Mesenchymal stem cell (in vitro differentiated cells and primary cell): ENCODE measurements around the gene PPFIA4.

ENCODE experiments used
- DNase-seq: peaks from one replicate; pipeline ENCODE4 v3.0.0-alpha.2; 2013
- H2AFZ ChIP-seq: one replicate; pipeline ENCODE4 v1.6.1; 2013; ENCODE audit warnings: low read depth, mild to moderate bottlenecking, control low read depth, inconsistent platforms, low read length, moderate library complexity
- H2AK5ac ChIP-seq: 2 replicates; pipeline ENCODE4 v1.6.1; 2013; ENCODE audit warnings: low read length, moderate library complexity, mild to moderate bottlenecking, inconsistent platforms; ENCODE audit not compliant: severe bottlenecking
- H2BK120ac ChIP-seq: one replicate; pipeline ENCODE4 v1.6.1; 2013; ENCODE audit warnings: low read depth, mild to moderate bottlenecking, inconsistent platforms, low read length, moderate library complexity
- H2BK12ac ChIP-seq, 2 experiments: one replicate each; pipeline ENCODE4 v1.6.1; 2013; ENCODE audit warnings: inconsistent platforms in 2 of 2, low read length in 2 of 2, mild to moderate bottlenecking in 2 of 2, moderate library complexity in 2 of 2, control low read depth in 1 of 2
- H2BK15ac ChIP-seq: one replicate; pipeline ENCODE4 v1.6.1; 2013; ENCODE audit warnings: mild to moderate bottlenecking, low read depth, inconsistent platforms; ENCODE audit not compliant: poor library complexity, severe bottlenecking
- H2BK5ac ChIP-seq: 2 replicates; pipeline ENCODE4 v1.6.1; 2013; ENCODE audit warnings: low read depth, mild to moderate bottlenecking, low read length, control low read depth, inconsistent platforms; ENCODE audit not compliant: poor library complexity, severe bottlenecking
- H3K14ac ChIP-seq, 2 experiments: one replicate each; pipeline ENCODE4 v1.6.1; 2013; ENCODE audit warnings: inconsistent platforms in 2 of 2, low read length in 2 of 2, control low read depth in 1 of 2, mild to moderate bottlenecking in 1 of 2, moderate library complexity in 1 of 2
- H3K18ac ChIP-seq, 2 experiments: one replicate each; pipeline ENCODE4 v1.6.1; 2013; ENCODE audit warnings: inconsistent platforms in 2 of 2, low read length in 2 of 2, control low read depth in 1 of 2, low read depth in 1 of 2, mild to moderate bottlenecking in 1 of 2
- H3K23ac ChIP-seq, 2 experiments: one replicate each; pipeline ENCODE4 v1.6.1; 2013; ENCODE audit warnings: inconsistent platforms in 2 of 2, low read length in 2 of 2, mild to moderate bottlenecking in 2 of 2, moderate library complexity in 2 of 2, control low read depth in 1 of 2
- H3K27ac ChIP-seq: 2 replicates; pipeline ENCODE4 v1.5.1; 2013; ENCODE audit warnings: mild to moderate bottlenecking, moderate library complexity, low read length, control low read depth, inconsistent platforms; ENCODE audit not compliant: poor library complexity, severe bottlenecking
- H3K27me3 ChIP-seq, 2 experiments: 2 replicates each; pipeline versions ENCODE4 v1.6.1 to v1.7.0; 2013; ENCODE audit warnings: low read length in 2 of 2, mild to moderate bottlenecking in 2 of 2, moderate library complexity in 2 of 2, control low read depth in 1 of 2, inconsistent platforms in 1 of 2; ENCODE audit not compliant: control insufficient read depth in 1 of 2, insufficient read depth in 1 of 2
- H3K36me3 ChIP-seq, 2 experiments: 2 replicates each; pipeline versions ENCODE4 v1.6.1 to v1.7.0; 2013; ENCODE audit warnings: low read length in 2 of 2, control low read depth in 1 of 2, inconsistent platforms in 1 of 2, low read depth in 1 of 2, mild to moderate bottlenecking in 1 of 2; ENCODE audit not compliant: insufficient read depth in 2 of 2, control insufficient read depth in 1 of 2
- H3K4ac ChIP-seq, 2 experiments: one replicate each; pipeline ENCODE4 v1.6.1; 2013; ENCODE audit warnings: inconsistent platforms in 2 of 2, low read length in 2 of 2, mild to moderate bottlenecking in 2 of 2, moderate library complexity in 2 of 2, control low read depth in 1 of 2, low read depth in 1 of 2
- H3K4me1 ChIP-seq: 2 replicates; pipeline ENCODE4 v1.6.1; 2013; ENCODE audit warnings: low read depth, low read length, control low read depth; ENCODE audit not compliant: control insufficient read depth, insufficient read depth
- H3K4me2 ChIP-seq: 2 replicates; pipeline ENCODE4 v1.6.1; 2013; ENCODE audit warnings: low read length, mild to moderate bottlenecking, inconsistent platforms; ENCODE audit not compliant: poor library complexity, severe bottlenecking
- H3K4me3 ChIP-seq, 2 experiments: 2 replicates each; pipeline versions ENCODE4 v1.5.1 to v1.7.0; 2013; ENCODE audit warnings: low read length in 2 of 2, mild to moderate bottlenecking in 2 of 2, control low read depth in 1 of 2, low read depth in 1 of 2; ENCODE audit not compliant: insufficient read depth in 1 of 2
- H3K79me1 ChIP-seq: replicated peaks from 2 replicates; pipeline ENCODE4 v1.6.1; 2013; ENCODE audit warnings: mild to moderate bottlenecking, control low read depth, low read length, inconsistent platforms; ENCODE audit not compliant: poor library complexity, severe bottlenecking
- H3K9ac ChIP-seq: 2 replicates; pipeline ENCODE4 v1.7.0; 2013; ENCODE audit warnings: mild to moderate bottlenecking, low read length, moderate library complexity
- H3K9me3 ChIP-seq: 2 replicates; pipeline ENCODE4 v1.7.0; 2013; ENCODE audit warnings: mild to moderate bottlenecking, low read length; ENCODE audit not compliant: control insufficient read depth
- H4K8ac ChIP-seq: one replicate; pipeline ENCODE4 v1.6.1; 2013; ENCODE audit warnings: inconsistent platforms, mild to moderate bottlenecking, low read length, moderate library complexity
- H4K91ac ChIP-seq: one replicate; pipeline ENCODE4 v1.6.1; 2013; ENCODE audit warnings: mild to moderate bottlenecking, low read length, inconsistent platforms
- WGBS: methylation state at CpG from one replicate; pipeline ENCODE4 v1.1.7; 2013; ENCODE audit warnings: mixed read lengths; 5-methylcytosine and 5-hydroxymethylcytosine counted together

The PPFIA4 gene

GRCh38 chr1:203054184-203054583, 27.9 kb downstream of the PPFIA4 start:
- Histone ChIP-seq H3K27ac (no peak overlapping the region), H4K91ac (no peak overlapping the region), H4K8ac (no peak overlapping the region), H3K4ac (no peak overlapping the region), H3K79me1 (no peaks in the 10 kb centered on the region), H3K4me1 (peaks cover 8% of the 10 kb centered on the region), H3K36me3 (peaks cover 0 to 55% of the 10 kb centered on the region in 2 experiments), H3K4me2 (no peak overlapping the region), H2AK5ac (no peak overlapping the region), H2BK5ac (no peak overlapping the region), H3K9me3 (no peaks in the 10 kb centered on the region), H3K14ac (no peak overlapping the region), H3K27me3 (peaks cover 28 to 74% of the 10 kb centered on the region in 2 experiments), H3K4me3 (no peak overlapping the region), H3K23ac (no peak overlapping the region), H3K9ac (no peak overlapping the region), H2BK15ac (no peak overlapping the region), H2BK12ac (no peak overlapping the region), H3K18ac (no peak overlapping the region), H2BK120ac (no peak overlapping the region), H2AFZ (no peak overlapping the region)
- DNase-seq: no peak
- no CpG with 5 or more reads among the region's 1 CpG for WGBS

GRCh38 chr1:203054642-203055041, 28.4 kb downstream of the PPFIA4 start:
- Histone ChIP-seq H3K36me3 (peaks cover 0 to 55% of the 10 kb centered on the region in 2 experiments), H3K14ac (no peak overlapping the region)
- WGBS: 17% methylated on average over 1 of the region's 5 CpGs

GRCh38 chr1:203055161-203055799, 29.0 kb downstream of the PPFIA4 start:
- peak overlapping the region; percentile 10 for H4K91ac ChIP-seq
- no peak overlapping the region for H3K4ac ChIP-seq
- H2AK5ac ChIP-seq: no peak overlapping the region
- no peak overlapping the region for H3K4me3 ChIP-seq
- no peak overlapping the region for H2BK5ac ChIP-seq
- H2AFZ ChIP-seq: no peak overlapping the region
- H3K79me1 ChIP-seq: no peaks in the 10 kb centered on the region
- H3K4me1 ChIP-seq: peaks cover 8% of the 10 kb centered on the region
- H2BK12ac ChIP-seq: no peak overlapping the region
- H4K8ac ChIP-seq: no peak overlapping the region
- H2BK120ac ChIP-seq: no peak overlapping the region
- peaks cover 0 to 55% of the 10 kb centered on the region in 2 experiments for H3K36me3 ChIP-seq
- H3K27ac ChIP-seq: no peak overlapping the region
- no peak overlapping the region for H3K9ac ChIP-seq
- no peak overlapping the region for H2BK15ac ChIP-seq
- no peak overlapping the region for H3K4me2 ChIP-seq
- H3K23ac ChIP-seq: no peak overlapping the region
- no peaks in the 10 kb centered on the region for H3K9me3 ChIP-seq
- H3K18ac ChIP-seq: no peak overlapping the region
- WGBS: 68% methylated on average over 24 of the region's 24 CpGs
- H3K14ac ChIP-seq: no peak overlapping the region
- no peak for DNase-seq
- peaks cover 33 to 81% of the 10 kb centered on the region in 2 experiments for H3K27me3 ChIP-seq

More at GRCh38 chr1:203054642-203055041, 28.4 kb downstream of the PPFIA4 start:
- H3K4me2 ChIP-seq: no peak overlapping the region
- H2BK12ac ChIP-seq: no peak overlapping the region
- no peak overlapping the region for H3K18ac ChIP-seq
- H4K91ac ChIP-seq: no peak overlapping the region
- no peaks in the 10 kb centered on the region for H3K79me1 ChIP-seq
- H3K9me3 ChIP-seq: no peaks in the 10 kb centered on the region
- H2BK5ac ChIP-seq: no peak overlapping the region
- H3K23ac ChIP-seq: no peak overlapping the region
- H3K4me3 ChIP-seq: no peak overlapping the region
- H4K8ac ChIP-seq: no peak overlapping the region
- H3K4me1 ChIP-seq: peaks cover 8% of the 10 kb centered on the region
- no peak overlapping the region for H2BK15ac ChIP-seq
- H3K4ac ChIP-seq: no peak overlapping the region
- DNase-seq: no peak
- no peak overlapping the region for H2AK5ac ChIP-seq
- H2BK120ac ChIP-seq: no peak overlapping the region
- peaks cover 32 to 78% of the 10 kb centered on the region in 2 experiments for H3K27me3 ChIP-seq
- no peak overlapping the region for H2AFZ ChIP-seq
- no peak overlapping the region for H3K9ac ChIP-seq
- no peak overlapping the region for H3K27ac ChIP-seq

- H4K91ac ChIP-seq: no peak overlapping the region
- WGBS: 91% methylated on average over 7 of the region's 7 CpGs
Observed at GRCh38 chr1:203056012-203056411, 29.7 kb downstream of the PPFIA4 start.

More at GRCh38 chr1:203056012-203056411, 29.7 kb downstream of the PPFIA4 start:
- Histone ChIP-seq H2BK5ac (no peak overlapping the region), H4K8ac (no peak overlapping the region), H2BK15ac (no peak overlapping the region), H3K27me3 (peaks cover 27 to 81% of the 10 kb centered on the region in 2 experiments), H3K27ac (no peak overlapping the region), H3K4me1 (peaks cover 8% of the 10 kb centered on the region), H3K4me3 (no peak overlapping the region), H3K4me2 (no peak overlapping the region), H2AFZ (no peak overlapping the region), H3K18ac (no peak overlapping the region), H3K14ac (no peak overlapping the region), H2BK12ac (no peak overlapping the region), H3K9ac (no peak overlapping the region), H3K23ac (no peak overlapping the region), H3K36me3 (peaks cover 0 to 59% of the 10 kb centered on the region in 2 experiments), H2BK120ac (no peak overlapping the region), H3K79me1 (no peaks in the 10 kb centered on the region), H2AK5ac (no peak overlapping the region), H3K4ac (no peak overlapping the region), H3K9me3 (no peaks in the 10 kb centered on the region)
- DNase-seq: no peak
